ENCODE results near the gene NSMF.
"Not testable (repeated sequence)": the region's sequence is repeated elsewhere in the genome, so short reads cannot be mapped to it uniquely, and the experiment has no call there.

The NSMF gene

GRCh38 chr9:137457406-137458193, 1.5 kb downstream of the NSMF start:
- Mint-ChIP-seq H3K36me3 (peaks cover 3% of the 10 kb centered on the region), H3K27me3 (no peaks in the 10 kb centered on the region), H3K9me3 (no peaks in the 10 kb centered on the region), H3K4me1 (peaks cover 36% of the 10 kb centered on the region), H3K27ac (no peak overlapping the region), H3K4me3 (peak overlapping the region; percentile 54)

GRCh38 chr9:137456864-137457405, 2.2 kb downstream of the NSMF start:
- Mint-ChIP-seq H3K27ac (no peak overlapping the region), H3K4me1 (peaks cover 42% of the 10 kb centered on the region), H3K27me3 (no peaks in the 10 kb centered on the region)

GRCh38 chr9:137456061-137456863, 2.9 kb downstream of the NSMF start:
- H3K27me3 Mint-ChIP-seq, result no peaks in the 10 kb centered on the region
- no peak overlapping the region for H3K27ac Mint-ChIP-seq
- H3K4me3 Mint-ChIP-seq, result peak overlapping the region; percentile 38
- H3K36me3 Mint-ChIP-seq, result peaks cover 5% of the 10 kb centered on the region
- H3K9me3 Mint-ChIP-seq, result no peaks in the 10 kb centered on the region
- H3K4me1 Mint-ChIP-seq, result peaks cover 42% of the 10 kb centered on the region

More at GRCh38 chr9:137456864-137457405, 2.2 kb downstream of the NSMF start:
- Mint-ChIP-seq H3K4me3 (peak overlapping the region; percentile 36), H3K36me3 (peaks cover 5% of the 10 kb centered on the region), H3K9me3 (no peaks in the 10 kb centered on the region)

- H3K27ac Mint-ChIP-seq, result no peak overlapping the region
- H3K9me3 Mint-ChIP-seq, result no peaks in the 10 kb centered on the region
- H3K4me3 Mint-ChIP-seq, result peak overlapping the region; percentile 38
- H3K36me3 Mint-ChIP-seq, result peaks cover 5% of the 10 kb centered on the region
- H3K4me1 Mint-ChIP-seq, result peaks cover 37% of the 10 kb centered on the region
- no peaks in the 10 kb centered on the region for H3K27me3 Mint-ChIP-seq
Measured at GRCh38 chr9:137455359-137455991, 3.7 kb downstream of the NSMF start.

GRCh38 chr9:137454597-137455358, 4.4 kb downstream of the NSMF start:
- peaks cover 39% of the 10 kb centered on the region for H3K4me1 Mint-ChIP-seq

GRCh38 chr9:137454145-137454596, 5.0 kb downstream of the NSMF start:
- Mint-ChIP-seq H3K9me3 (no peaks in the 10 kb centered on the region), H3K27ac (no peak overlapping the region), H3K36me3 (peaks cover 5% of the 10 kb centered on the region), H3K4me3 (peak overlapping the region; percentile 51), H3K27me3 (no peaks in the 10 kb centered on the region), H3K4me1 (peaks cover 36% of the 10 kb centered on the region)

More at GRCh38 chr9:137454597-137455358, 4.4 kb downstream of the NSMF start:
- Mint-ChIP-seq H3K36me3 (peaks cover 5% of the 10 kb centered on the region), H3K27ac (no peak overlapping the region), H3K27me3 (no peaks in the 10 kb centered on the region), H3K9me3 (no peaks in the 10 kb centered on the region), H3K4me3 (peak overlapping the region; percentile 51)

- Mint-ChIP-seq H3K27ac (no peak overlapping the region), H3K4me3 (peak overlapping the region; percentile 36), H3K27me3 (no peaks in the 10 kb centered on the region), H3K36me3 (peaks cover 5% of the 10 kb centered on the region), H3K9me3 (no peaks in the 10 kb centered on the region), H3K4me1 (peaks cover 36% of the 10 kb centered on the region)
Measured at GRCh38 chr9:137453643-137454081, 5.5 kb downstream of the NSMF start.

GRCh38 chr9:137452761-137453642, 6.1 kb downstream of the NSMF start:
- H3K4me1 Mint-ChIP-seq, result peaks cover 36% of the 10 kb centered on the region
- H3K4me3 Mint-ChIP-seq, result no peak overlapping the region
- H3K27me3 Mint-ChIP-seq, result no peaks in the 10 kb centered on the region
- H3K9me3 Mint-ChIP-seq, result no peaks in the 10 kb centered on the region
- no peak overlapping the region for H3K27ac Mint-ChIP-seq
- H3K36me3 Mint-ChIP-seq, result peaks cover 5% of the 10 kb centered on the region

- Mint-ChIP-seq H3K27me3 (no peaks in the 10 kb centered on the region), H3K36me3 (peaks cover 5% of the 10 kb centered on the region), H3K27ac (no peak overlapping the region), H3K9me3 (no peaks in the 10 kb centered on the region), H3K4me3 (peak overlapping the region; percentile 33), H3K4me1 (peaks cover 38% of the 10 kb centered on the region)
Measured at GRCh38 chr9:137452006-137452760, 7.0 kb downstream of the NSMF start.

GRCh38 chr9:137451264-137452005, 7.7 kb downstream of the NSMF start:
- peaks cover 37% of the 10 kb centered on the region for H3K4me1 Mint-ChIP-seq
- not testable (repeated sequence) for H3K27me3 Mint-ChIP-seq, H3K27ac Mint-ChIP-seq, H3K4me3 Mint-ChIP-seq, H3K9me3 Mint-ChIP-seq, H3K36me3 Mint-ChIP-seq

- H3K36me3 Mint-ChIP-seq, H3K9me3 Mint-ChIP-seq, H3K27me3 Mint-ChIP-seq, H3K27ac Mint-ChIP-seq, H3K4me3 Mint-ChIP-seq: not testable (repeated sequence)
- H3K4me1 Mint-ChIP-seq, result peaks cover 30% of the 10 kb centered on the region
Measured at GRCh38 chr9:137450539-137451222, 8.5 kb downstream of the NSMF start.

- Mint-ChIP-seq H3K4me1 (peaks cover 34% of the 10 kb centered on the region), H3K36me3 (peaks cover 2% of the 10 kb centered on the region), H3K4me3 (no peak overlapping the region), H3K27me3 (no peaks in the 10 kb centered on the region), H3K9me3 (no peaks in the 10 kb centered on the region), H3K27ac (no peak overlapping the region)
Measured at GRCh38 chr9:137449931-137450538, 9.1 kb downstream of the NSMF start.

Measured in activated naive CD4-positive, alpha-beta T cell treated with anti-CD3 and anti-CD28 coated beads, Interleukin-2, amount 50 U/mL, for 24 hours (primary cell).